Measurements from ENCODE around the gene TMEFF1. TPM values are rescaled to one million over a fixed set of nuclear protein-coding genes. Genes with fewer than 3 reads are reported as not detected.

TMEFF1 gene
- total and polyA plus RNA-seq, 10 of the 15 experiments (the other 5 are each of a cell fraction or from before 2014, with no cell fraction given): 0.03 to 0.55 (median 0.11) TPM; not detected in 3

- TF ChIP-seq ATF7 (IDR thresholded peaks at IDR 0.05; ENCODE audit: low read depth) (no peak), CEBPB (IDR thresholded peaks at IDR 0.05; ENCODE audit: borderline replicate concordance in 1 of 2, low read depth in 2 of 2, low read length in 2 of 2) (no peak), PKNOX1 (IDR thresholded peaks at IDR 0.05) (no peak), BCLAF1 (IDR thresholded peaks at IDR 0.05) (no peak), MXI1 (IDR thresholded peaks at IDR 0.05; ENCODE audit: low read depth, low read length) (no peak), PRDM15 (CRISPR knock-in tag; IDR thresholded peaks at IDR 0.05) (no peak), ZNF207 (IDR thresholded peaks at IDR 0.05; ENCODE audit: borderline replicate concordance) (no peak)
Observed at GRCh38 chr9:100431886-100432285, 41.1 kb upstream of the TMEFF1 start (continued).

Measured in GM12878 (cell line).